ENCODE data around the gene RELN.

- TF ChIP-seq CTCF (IDR thresholded peaks at IDR 0.05 in 2 of 3, conservative IDR thresholded peaks at IDR 0.05 in 1 of 3; ENCODE audit: borderline replicate concordance in 1 of 3, insufficient read depth in 1 of 3, low read depth in 2 of 3, low read length in 2 of 3) (no peak), POLR2A (IDR thresholded peaks at IDR 0.05; ENCODE audit: borderline replicate concordance, extremely low read depth, insufficient read depth, insufficient read length) (no peak), MAX (IDR thresholded peaks at IDR 0.05) (no peak), POLR2AphosphoS5 (IDR thresholded peaks at IDR 0.05; ENCODE audit: low read depth, low read length) (no peak), REST (IDR thresholded peaks at IDR 0.05; ENCODE audit: low read depth) (no peak), SIN3A (IDR thresholded peaks at IDR 0.05; ENCODE audit: low read depth) (no peak)
These were observed 38.1 kb downstream of the RELN start for GRCh38 chr7:103951311-103951710.

Data from HCT116 (cell line).